ENCODE results near the gene FAM186B. TPM values are rescaled to one million over a fixed set of nuclear protein-coding genes. Genes with fewer than 3 reads are reported as not detected.
A peak's percentile ranks its signal among the peaks of the same experiment; 100 is the strongest.

The FAM186B gene
- total and polyA plus RNA-seq, 2 of the 13 experiments (the other 11 are each of a cell fraction or from before 2014, with no cell fraction given): 0.07 to 0.20 TPM

DNA sequence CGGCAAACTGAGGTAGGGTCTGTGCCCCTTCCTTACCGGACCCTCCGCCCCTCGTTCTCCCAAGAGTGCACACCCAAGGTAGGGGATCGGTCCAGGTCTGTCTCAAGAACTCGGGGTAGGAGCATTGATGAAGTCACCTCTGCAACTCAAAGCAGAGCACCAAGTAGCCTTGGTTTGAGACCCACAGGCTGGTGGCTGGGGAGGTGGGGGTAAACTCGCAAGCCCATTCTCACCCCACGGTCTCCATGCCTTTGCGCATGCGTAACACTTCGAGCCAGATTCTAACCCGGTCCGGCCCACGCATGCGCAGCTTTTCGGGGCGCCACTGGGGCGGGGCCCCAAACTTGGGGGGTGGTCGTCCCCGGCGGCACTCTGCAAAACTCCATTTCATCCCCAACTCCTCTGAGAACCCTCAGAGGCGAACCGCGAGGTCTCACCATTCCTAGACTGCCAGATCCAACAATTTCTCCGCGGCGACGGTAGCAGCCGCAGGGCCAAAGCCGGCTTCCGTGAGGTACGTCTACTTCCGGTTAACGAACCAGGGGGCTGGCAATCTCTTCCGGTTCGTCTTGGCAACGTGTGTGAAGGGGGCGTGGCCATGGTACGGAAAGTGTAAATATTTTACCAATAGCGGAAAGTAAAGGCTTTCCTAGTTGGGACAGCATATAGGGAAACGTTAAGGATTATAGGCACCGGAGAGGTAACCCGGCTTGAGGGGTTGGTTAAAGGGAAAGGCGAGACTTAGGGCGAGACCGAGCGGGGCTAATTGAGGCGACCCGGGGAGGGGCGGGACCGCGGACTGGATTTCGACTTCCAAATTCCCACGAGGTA is 37.6 kb downstream of the FAM186B start, which contains the start of gene MCRS1 (continued):
- TF ChIP-seq, protein P1, sequence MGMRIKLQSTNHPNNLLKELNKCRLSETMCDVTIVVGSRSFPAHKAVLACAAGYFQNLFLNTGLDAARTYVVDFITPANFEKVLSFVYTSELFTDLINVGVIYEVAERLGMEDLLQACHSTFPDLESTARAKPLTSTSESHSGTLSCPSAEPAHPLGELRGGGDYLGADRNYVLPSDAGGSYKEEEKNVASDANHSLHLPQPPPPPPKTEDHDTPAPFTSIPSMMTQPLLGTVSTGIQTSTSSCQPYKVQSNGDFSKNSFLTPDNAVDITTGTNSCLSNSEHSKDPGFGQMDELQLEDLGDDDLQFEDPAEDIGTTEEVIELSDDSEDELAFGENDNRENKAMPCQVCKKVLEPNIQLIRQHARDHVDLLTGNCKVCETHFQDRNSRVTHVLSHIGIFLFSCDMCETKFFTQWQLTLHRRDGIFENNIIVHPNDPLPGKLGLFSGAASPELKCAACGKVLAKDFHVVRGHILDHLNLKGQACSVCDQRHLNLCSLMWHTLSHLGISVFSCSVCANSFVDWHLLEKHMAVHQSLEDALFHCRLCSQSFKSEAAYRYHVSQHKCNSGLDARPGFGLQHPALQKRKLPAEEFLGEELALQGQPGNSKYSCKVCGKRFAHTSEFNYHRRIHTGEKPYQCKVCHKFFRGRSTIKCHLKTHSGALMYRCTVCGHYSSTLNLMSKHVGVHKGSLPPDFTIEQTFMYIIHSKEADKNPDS (CRISPR knock-in tag; IDR thresholded peaks at IDR 0.05): no peak
- TF ChIP-seq JARID2 (CRISPR knock-in tag; IDR thresholded peaks at IDR 0.05; ENCODE audit: insufficient replicate concordance) (no peak), HNRNPLL (IDR thresholded peaks at IDR 0.05; ENCODE audit: low read depth, low read length, poor library complexity, severe bottlenecking) (peak; percentile 33), ZNF614 (CRISPR knock-in tag; IDR thresholded peaks at IDR 0.05; ENCODE audit: borderline replicate concordance) (no peak; the same call in 1 of the 2 replicates), DNMT3B (CRISPR knock-in tag; conservative IDR thresholded peaks at IDR 0.05) (no peak), GATAD1 (CRISPR knock-in tag; IDR thresholded peaks at IDR 0.05) (peak; percentile 94), PHF5A (CRISPR knock-in tag; IDR thresholded peaks at IDR 0.05; ENCODE audit: low read depth, unreplicated experiment) (no peak), ZNF335 (CRISPR knock-in tag; IDR thresholded peaks at IDR 0.05) (no peak; the same call in 1 of the 2 replicates)
- TF ChIP-seq, protein P2, sequence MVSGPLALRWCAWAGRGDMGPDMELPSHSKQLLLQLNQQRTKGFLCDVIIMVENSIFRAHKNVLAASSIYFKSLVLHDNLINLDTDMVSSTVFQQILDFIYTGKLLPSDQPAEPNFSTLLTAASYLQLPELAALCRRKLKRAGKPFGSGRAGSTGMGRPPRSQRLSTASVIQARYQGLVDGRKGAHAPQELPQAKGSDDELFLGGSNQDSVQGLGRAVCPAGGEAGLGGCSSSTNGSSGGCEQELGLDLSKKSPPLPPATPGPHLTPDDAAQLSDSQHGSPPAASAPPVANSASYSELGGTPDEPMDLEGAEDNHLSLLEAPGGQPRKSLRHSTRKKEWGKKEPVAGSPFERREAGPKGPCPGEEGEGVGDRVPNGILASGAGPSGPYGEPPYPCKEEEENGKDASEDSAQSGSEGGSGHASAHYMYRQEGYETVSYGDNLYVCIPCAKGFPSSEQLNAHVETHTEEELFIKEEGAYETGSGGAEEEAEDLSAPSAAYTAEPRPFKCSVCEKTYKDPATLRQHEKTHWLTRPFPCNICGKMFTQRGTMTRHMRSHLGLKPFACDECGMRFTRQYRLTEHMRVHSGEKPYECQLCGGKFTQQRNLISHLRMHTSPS (CRISPR knock-in tag; IDR thresholded peaks at IDR 0.05; ENCODE audit: low read depth): no peak
- TF ChIP-seq, protein P3, sequence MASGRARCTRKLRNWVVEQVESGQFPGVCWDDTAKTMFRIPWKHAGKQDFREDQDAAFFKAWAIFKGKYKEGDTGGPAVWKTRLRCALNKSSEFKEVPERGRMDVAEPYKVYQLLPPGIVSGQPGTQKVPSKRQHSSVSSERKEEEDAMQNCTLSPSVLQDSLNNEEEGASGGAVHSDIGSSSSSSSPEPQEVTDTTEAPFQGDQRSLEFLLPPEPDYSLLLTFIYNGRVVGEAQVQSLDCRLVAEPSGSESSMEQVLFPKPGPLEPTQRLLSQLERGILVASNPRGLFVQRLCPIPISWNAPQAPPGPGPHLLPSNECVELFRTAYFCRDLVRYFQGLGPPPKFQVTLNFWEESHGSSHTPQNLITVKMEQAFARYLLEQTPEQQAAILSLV (CRISPR knock-in tag; IDR thresholded peaks at IDR 0.05; ENCODE audit: borderline replicate concordance): 0 out of 2 replicates have a peak, but pooled peaks have one; percentile 9
- TF ChIP-seq, protein P4, sequence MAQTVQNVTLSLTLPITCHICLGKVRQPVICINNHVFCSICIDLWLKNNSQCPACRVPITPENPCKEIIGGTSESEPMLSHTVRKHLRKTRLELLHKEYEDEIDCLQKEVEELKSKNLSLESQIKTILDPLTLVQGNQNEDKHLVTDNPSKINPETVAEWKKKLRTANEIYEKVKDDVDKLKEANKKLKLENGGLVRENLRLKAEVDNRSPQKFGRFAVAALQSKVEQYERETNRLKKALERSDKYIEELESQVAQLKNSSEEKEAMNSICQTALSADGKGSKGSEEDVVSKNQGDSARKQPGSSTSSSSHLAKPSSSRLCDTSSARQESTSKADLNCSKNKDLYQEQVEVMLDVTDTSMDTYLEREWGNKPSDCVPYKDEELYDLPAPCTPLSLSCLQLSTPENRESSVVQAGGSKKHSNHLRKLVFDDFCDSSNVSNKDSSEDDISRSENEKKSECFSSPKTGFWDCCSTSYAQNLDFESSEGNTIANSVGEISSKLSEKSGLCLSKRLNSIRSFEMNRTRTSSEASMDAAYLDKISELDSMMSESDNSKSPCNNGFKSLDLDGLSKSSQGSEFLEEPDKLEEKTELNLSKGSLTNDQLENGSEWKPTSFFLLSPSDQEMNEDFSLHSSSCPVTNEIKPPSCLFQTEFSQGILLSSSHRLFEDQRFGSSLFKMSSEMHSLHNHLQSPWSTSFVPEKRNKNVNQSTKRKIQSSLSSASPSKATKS (CRISPR knock-in tag; IDR thresholded peaks at IDR 0.05): no peak
- TF ChIP-seq, protein P5, sequence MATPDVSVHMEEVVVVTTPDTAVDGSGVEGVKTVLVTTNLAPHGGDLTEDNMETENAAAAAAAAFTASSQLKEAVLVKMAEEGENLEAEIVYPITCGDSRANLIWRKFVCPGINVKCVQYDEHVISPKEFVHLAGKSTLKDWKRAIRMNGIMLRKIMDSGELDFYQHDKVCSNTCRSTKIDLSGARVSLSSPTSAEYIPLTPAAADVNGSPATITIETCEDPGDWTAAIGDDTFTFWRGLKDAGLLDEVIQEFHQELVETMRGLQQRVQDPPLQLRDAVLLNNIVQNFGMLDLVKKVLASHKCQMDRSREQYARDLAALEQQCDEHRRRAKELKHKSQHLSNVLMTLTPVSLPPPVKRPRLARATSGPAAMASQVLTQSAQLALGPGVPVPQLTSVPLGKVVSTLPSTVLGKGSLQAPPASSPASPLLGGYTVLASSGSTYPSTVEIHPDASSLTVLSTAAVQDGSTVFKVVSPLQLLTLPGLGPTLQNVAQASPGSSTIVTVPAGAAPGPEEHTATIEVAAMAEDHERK (CRISPR knock-in tag; IDR thresholded peaks at IDR 0.05; ENCODE audit: low read depth): peak; percentile 46; the same call in 1 of the 2 replicates
- TF ChIP-seq, protein P6, sequence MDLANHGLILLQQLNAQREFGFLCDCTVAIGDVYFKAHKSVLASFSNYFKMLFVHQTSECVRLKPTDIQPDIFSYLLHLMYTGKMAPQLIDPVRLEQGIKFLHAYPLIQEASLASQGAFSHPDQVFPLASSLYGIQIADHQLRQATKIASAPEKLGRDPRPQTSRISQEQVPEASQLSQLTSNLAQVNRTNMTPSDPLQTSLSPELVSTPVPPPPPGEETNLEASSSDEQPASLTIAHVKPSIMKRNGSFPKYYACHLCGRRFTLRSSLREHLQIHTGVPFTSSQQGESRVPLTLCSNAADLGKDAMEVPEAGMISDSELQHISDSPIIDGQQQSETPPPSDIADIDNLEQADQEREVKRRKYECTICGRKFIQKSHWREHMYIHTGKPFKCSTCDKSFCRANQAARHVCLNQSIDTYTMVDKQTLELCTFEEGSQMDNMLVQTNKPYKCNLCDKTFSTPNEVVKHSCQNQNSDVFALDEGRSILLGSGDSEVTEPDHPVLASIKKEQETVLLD (CRISPR knock-in tag; IDR thresholded peaks at IDR 0.05; ENCODE audit: low read depth): peak; percentile 74; the same call in 1 of the 2 replicates
